Measurements from ENCODE around the gene CD209. TPM values are rescaled to one million over a fixed set of nuclear protein-coding genes. Genes with fewer than 3 reads are reported as not detected.

Gene CD209
- total RNA-seq, 1 donor from 2014 or later: 7.0 TPM

DNA sequence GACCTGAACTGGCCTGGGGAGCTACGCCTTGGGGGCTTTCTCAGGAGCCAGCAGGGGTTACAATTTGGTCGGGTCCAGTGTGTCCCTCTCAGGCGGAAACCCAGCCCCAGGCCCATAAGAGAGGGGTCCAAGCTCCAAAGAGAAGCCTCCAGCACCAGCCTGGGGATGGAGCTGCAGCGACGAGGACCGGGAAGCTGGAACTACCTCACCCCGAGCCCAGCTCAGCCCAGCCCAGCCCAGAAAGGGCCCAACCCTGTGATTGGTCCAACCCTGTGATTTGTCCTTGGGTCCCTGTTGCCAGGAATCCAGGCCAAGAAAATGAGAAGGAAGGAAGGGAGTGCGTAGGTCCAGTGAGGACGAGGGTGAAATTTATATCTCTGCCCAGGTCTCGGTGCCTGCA lies 39.8 kb upstream of the CD209 start:
- no peaks in the 10 kb centered on the region for H3K36me3 ChIP-seq
- TF ChIP-seq, protein P1, sequence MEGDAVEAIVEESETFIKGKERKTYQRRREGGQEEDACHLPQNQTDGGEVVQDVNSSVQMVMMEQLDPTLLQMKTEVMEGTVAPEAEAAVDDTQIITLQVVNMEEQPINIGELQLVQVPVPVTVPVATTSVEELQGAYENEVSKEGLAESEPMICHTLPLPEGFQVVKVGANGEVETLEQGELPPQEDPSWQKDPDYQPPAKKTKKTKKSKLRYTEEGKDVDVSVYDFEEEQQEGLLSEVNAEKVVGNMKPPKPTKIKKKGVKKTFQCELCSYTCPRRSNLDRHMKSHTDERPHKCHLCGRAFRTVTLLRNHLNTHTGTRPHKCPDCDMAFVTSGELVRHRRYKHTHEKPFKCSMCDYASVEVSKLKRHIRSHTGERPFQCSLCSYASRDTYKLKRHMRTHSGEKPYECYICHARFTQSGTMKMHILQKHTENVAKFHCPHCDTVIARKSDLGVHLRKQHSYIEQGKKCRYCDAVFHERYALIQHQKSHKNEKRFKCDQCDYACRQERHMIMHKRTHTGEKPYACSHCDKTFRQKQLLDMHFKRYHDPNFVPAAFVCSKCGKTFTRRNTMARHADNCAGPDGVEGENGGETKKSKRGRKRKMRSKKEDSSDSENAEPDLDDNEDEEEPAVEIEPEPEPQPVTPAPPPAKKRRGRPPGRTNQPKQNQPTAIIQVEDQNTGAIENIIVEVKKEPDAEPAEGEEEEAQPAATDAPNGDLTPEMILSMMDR (IDR thresholded peaks at IDR 0.05; ENCODE audit: borderline replicate concordance): no peak
- peaks cover 9% of the 10 kb centered on the region for H3K9me3 ChIP-seq (replicated peaks)
- intact Hi-C loops (cut with micrococcal nuclease): no loop called here
- peak; percentile 34 for DNase-seq
- H3K27me3 ChIP-seq (ENCODE audit: low read depth): peaks cover 96% of the 10 kb centered on the region
- peak overlapping the region; percentile 39 for H3K4me3 ChIP-seq
- H3K4me1 ChIP-seq: no peaks in the 10 kb centered on the region
- H3K27ac ChIP-seq (replicated peaks): no peak overlapping the region

DNA sequence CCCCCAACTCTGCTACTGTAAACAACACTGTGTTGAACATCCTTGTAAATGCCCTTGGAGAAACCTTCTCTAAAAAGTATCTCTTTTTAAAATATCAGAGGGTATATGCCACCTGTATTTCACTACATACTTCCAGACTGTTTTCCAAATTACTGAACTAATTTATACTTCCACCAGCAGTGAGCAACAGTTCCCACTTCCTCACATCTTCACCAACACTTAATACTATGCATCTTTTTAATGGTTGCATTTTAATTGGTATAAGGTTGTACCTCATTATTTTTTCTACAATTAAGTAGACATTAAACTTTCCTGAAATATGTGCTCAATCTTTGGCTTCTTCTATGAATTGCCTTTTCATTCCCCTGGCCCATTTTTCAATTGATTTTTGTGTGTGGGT lies 37.5 kb upstream of the CD209 start:
- TF ChIP-seq, protein P1 (IDR thresholded peaks at IDR 0.05; ENCODE audit: borderline replicate concordance): no peak
- Histone ChIP-seq H3K4me1 (no peaks in the 10 kb centered on the region), H3K27ac (replicated peaks) (no peak overlapping the region), H3K27me3 (ENCODE audit: low read depth) (peaks cover 100% of the 10 kb centered on the region), H3K4me3 (no peak overlapping the region), H3K36me3 (no peaks in the 10 kb centered on the region), H3K9me3 (replicated peaks) (peaks cover 9% of the 10 kb centered on the region)
- intact Hi-C loops (cut with micrococcal nuclease): no loop called here
- no peak for DNase-seq

DNA sequence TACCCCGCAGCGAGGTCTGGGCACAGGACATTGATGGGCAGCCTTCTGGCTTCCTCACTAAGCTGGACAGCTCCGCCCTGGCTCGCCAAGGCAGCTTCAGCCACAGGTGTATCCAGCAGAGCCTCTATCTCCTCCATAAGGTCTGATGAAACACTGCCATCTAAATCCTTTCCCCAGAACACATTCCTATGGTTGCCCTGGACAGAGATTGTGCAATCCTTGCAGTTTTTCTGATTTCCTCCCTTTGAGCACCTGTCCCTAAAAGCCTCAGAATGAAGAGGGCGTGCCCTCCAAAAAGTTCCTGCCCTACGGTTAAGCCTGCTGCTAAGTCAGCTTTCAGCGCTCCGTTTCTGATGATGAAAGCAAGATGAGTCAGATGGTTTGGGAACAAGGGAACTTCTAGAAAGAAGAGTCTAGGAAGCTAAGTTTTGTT lies 36.7 kb upstream of the CD209 start:
- intact Hi-C loops (cut with micrococcal nuclease): no loop called here
- H3K9me3 ChIP-seq (replicated peaks): peaks cover 9% of the 10 kb centered on the region
- peaks cover 100% of the 10 kb centered on the region for H3K27me3 ChIP-seq (ENCODE audit: low read depth)
- no peak for DNase-seq
- TF ChIP-seq, protein P1 (IDR thresholded peaks at IDR 0.05; ENCODE audit: borderline replicate concordance): no peak
- H3K27ac ChIP-seq (replicated peaks): no peak overlapping the region
- no peaks in the 10 kb centered on the region for H3K4me1 ChIP-seq
- H3K36me3 ChIP-seq: no peaks in the 10 kb centered on the region
- H3K4me3 ChIP-seq: no peak overlapping the region

DNA sequence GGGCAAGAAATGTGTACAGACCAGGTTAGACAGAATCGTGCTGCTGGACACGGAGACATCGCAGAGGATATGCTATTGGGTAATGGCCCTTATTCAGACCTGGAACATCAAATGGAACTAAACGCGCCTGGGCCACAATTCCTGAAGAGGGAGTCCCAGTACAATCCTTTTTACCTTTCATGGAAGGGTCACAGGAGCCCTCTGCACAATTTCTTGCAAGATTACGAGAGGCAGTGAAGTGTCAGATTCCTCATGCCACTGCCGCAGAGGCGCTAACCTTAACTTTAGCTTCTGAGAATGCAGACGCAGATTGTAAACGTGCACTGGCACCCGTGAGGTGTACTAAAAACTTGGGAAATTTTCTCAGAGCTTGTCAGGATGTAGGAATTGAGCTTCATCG lies 33.8 kb upstream of the CD209 start:
- H3K36me3 ChIP-seq: no peaks in the 10 kb centered on the region
- DNase-seq: no peak
- H3K4me3 ChIP-seq: no peak overlapping the region
- peaks cover 9% of the 10 kb centered on the region for H3K9me3 ChIP-seq (replicated peaks)
- H3K4me1 ChIP-seq: no peaks in the 10 kb centered on the region
- intact Hi-C loops (cut with micrococcal nuclease): no loop called here
- H3K27ac ChIP-seq (replicated peaks): no peak overlapping the region
- peaks cover 98% of the 10 kb centered on the region for H3K27me3 ChIP-seq (ENCODE audit: low read depth)
- TF ChIP-seq, protein P1 (IDR thresholded peaks at IDR 0.05; ENCODE audit: borderline replicate concordance): no peak

DNA sequence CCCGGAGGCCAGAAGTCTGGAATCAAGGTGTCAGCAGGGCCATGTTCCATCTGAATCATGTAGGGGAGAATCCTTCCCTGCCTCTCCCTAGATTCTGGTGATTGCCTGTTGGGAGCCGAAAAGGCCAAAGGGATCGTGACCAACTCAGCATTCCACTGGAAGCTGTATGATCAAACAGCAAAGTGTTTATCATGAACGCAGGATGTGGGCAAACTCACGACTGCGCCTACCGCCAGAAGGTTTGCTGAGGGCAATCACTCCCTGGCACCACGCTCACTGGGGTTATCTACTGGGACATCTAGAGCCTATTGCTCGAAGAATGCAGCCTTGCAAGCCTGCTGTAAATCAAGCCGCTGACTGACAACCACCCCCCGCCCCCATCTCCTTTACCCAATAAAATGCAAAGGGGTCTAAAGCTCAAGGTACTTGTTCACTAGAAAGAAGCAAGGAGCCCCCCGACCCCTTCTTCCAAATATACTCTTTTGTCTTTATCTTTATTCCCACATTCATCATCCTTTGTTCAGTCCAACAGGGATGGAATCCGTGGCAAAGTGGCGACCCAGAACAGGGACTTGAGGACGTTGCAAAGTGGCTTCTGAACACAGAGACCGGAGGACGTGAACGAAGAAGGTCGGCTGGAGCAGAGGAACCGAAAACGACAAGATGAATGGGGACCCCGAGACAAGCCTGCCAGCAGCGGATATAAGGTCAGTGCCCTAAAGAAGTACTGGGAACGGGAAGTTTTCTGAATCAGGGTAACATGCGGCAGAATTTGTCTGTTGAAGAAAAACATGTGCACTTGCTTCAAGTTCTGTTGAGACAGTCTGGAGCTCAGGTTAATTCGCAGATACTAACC lies 32.5 kb upstream of the CD209 start:
- Histone ChIP-seq H3K4me3 (no peak overlapping the region), H3K36me3 (no peaks in the 10 kb centered on the region), H3K9me3 (replicated peaks) (peaks cover 3% of the 10 kb centered on the region), H3K4me1 (no peaks in the 10 kb centered on the region), H3K27ac (replicated peaks) (no peak overlapping the region), H3K27me3 (ENCODE audit: low read depth) (peaks cover 98% of the 10 kb centered on the region)
- intact Hi-C loops (cut with micrococcal nuclease): no loop called here
- no peak for DNase-seq
- TF ChIP-seq, protein P1 (IDR thresholded peaks at IDR 0.05; ENCODE audit: borderline replicate concordance): no peak
